ENCODE measurements around the gene ZNF665.
A peak's percentile ranks its signal among the peaks of the same experiment; 100 is the strongest.

ZNF665 gene

DNA sequence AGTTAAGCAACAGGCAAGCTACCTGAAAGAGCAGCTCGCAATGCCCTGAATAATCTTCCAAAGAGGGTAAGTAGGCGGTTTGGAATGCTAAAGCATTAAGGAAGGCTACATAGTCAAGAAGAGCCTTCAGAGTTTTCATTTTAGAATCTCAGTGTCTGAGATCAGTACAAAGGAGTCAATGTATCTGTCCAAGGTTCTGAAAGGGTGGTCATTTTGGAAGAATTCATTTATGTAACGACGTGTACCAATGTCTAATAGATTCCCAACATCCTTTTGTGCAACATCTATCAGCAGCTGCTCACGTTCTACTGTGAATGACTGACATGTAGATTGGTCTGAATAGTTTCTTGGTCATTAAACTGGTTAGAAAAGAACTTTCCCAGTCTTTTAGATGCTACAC lies 15.2 kb downstream of the ZNF665 start:
- DNase-seq (ENCODE audit: low read depth) = no peak
- no peak overlapping the region for H3K4me3 ChIP-seq (ENCODE audit: low read depth, low read length)
- TF ChIP-seq, protein P1, sequence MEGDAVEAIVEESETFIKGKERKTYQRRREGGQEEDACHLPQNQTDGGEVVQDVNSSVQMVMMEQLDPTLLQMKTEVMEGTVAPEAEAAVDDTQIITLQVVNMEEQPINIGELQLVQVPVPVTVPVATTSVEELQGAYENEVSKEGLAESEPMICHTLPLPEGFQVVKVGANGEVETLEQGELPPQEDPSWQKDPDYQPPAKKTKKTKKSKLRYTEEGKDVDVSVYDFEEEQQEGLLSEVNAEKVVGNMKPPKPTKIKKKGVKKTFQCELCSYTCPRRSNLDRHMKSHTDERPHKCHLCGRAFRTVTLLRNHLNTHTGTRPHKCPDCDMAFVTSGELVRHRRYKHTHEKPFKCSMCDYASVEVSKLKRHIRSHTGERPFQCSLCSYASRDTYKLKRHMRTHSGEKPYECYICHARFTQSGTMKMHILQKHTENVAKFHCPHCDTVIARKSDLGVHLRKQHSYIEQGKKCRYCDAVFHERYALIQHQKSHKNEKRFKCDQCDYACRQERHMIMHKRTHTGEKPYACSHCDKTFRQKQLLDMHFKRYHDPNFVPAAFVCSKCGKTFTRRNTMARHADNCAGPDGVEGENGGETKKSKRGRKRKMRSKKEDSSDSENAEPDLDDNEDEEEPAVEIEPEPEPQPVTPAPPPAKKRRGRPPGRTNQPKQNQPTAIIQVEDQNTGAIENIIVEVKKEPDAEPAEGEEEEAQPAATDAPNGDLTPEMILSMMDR (IDR thresholded peaks at IDR 0.05; ENCODE audit: control insufficient read depth, extremely low read depth, insufficient read depth) = no peak

DNA sequence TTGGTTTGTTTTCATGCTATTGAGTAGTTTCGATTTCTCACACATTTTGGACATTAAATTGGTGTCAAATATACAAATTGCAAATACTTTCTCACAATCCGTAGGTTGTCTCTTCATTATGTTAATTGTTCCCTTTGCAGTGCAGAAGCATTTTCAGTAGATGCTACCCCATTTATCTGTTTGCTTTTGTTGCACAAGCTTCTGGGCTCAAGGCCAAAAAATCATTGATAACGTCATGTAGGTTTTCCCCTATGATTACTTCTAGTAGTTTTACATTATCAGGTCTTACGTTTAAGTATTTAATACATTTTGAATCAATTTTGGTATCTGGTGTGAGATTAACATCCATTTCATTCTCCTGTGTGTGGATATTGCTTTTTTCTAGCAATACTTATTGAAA lies 20.3 kb downstream of the ZNF665 start:
- TF ChIP-seq, protein P1 (IDR thresholded peaks at IDR 0.05; ENCODE audit: control insufficient read depth, extremely low read depth, insufficient read depth) = no peak
- no peak for DNase-seq (ENCODE audit: low read depth)

DNA sequence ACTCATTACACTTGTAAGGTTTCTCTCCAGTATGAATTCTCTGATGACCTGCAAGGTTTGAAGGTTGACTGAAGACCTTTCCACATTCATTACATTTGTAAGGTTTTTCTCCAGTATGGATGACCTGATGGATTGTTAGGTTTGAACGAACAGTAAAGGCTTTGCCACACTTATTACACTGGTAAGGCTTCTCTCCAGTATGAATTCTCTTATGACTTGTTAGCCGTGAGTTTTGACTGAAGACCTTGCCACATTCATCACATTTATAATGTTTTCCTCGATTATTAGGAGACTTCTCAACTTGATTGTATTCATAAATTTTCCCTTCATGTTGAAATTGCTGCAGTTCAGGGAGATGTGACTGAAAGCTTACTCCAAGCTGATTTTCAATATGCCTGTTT lies 27.5 kb downstream of the ZNF665 start:
- no peak overlapping the region for H3K4me3 ChIP-seq (ENCODE audit: low read depth, low read length)
- TF ChIP-seq, protein P1 (IDR thresholded peaks at IDR 0.05; ENCODE audit: control insufficient read depth, extremely low read depth, insufficient read depth) = no peak
- no peak for DNase-seq (ENCODE audit: low read depth)

More for the DNA sequence above, 20.3 kb downstream of the ZNF665 start:
- no peak overlapping the region for H3K4me3 ChIP-seq (ENCODE audit: low read depth, low read length)

DNA sequence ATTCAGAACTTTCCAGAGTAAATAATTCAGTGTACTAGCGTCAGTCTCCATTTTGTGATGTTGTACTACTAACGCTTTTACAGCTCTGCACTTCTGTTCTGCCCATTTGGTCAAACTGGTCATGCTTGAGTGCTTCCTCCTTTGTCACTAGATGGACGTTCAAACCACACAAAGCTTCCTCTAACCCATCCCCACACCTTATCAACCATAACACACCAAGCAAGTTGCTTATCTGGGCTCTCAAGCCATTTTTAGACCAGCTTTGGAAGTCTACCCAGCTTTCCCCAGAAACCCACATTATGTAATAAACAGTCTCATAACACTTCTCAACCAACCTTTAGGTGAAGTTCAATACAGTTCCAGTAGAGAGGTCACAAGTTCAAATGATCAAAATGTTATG lies 32.0 kb downstream of the ZNF665 start:
- TF ChIP-seq, protein P1 (IDR thresholded peaks at IDR 0.05; ENCODE audit: control insufficient read depth, extremely low read depth, insufficient read depth) = no peak
- H3K4me3 ChIP-seq (ENCODE audit: low read depth, low read length) = no peak overlapping the region
- no peak for DNase-seq (ENCODE audit: low read depth)

DNA sequence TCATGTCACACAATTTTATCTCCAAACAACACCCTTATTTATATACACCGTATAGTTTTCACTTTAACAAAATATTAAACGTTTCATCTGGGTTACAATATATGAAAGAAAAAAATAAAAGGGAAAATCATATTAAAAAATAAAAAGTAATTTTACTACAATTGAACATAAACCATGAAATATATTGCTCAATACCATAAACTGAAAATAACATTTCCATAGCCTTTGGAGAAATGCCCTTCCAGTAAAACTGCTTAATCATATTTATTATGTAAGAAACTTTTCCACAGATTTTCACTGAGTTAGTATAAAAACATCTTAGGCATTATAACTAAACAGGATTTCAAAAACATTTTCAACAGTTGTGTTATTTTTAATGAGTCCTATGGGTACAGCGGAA lies 32.8 kb downstream of the ZNF665 start:
- no peak for DNase-seq (ENCODE audit: low read depth)
- H3K4me3 ChIP-seq (ENCODE audit: low read depth, low read length) = no peak overlapping the region
- TF ChIP-seq, protein P1 (IDR thresholded peaks at IDR 0.05; ENCODE audit: control insufficient read depth, extremely low read depth, insufficient read depth) = no peak

DNA sequence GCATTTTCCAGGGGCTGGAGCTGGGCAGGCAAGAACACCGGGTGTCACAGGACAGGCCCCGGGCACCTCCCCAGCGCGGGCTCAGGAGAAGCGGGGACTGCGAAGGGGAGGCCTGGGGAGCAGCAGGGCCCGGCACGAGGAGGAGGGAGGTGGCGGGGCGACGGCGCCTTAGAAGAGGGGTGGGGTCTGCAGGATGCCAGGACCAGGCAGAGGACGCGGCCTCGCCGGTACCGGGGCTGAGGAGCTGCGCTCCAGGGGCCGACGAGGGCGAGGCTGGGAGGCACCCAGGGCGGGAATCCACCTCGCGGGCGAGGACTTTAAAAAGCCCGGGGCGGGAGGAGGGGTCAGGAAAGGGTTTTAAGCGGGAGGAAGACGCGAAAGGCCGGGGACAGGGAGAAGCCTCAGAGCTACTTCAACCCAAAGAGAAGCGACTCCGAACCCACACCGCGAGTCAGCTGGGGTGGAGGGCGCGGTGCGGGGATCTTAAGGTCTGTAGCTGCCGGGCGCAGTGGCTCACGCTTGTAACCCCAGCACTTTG lies 35.0 kb downstream of the ZNF665 start:
- peak overlapping the region; percentile 66 for H3K4me3 ChIP-seq (ENCODE audit: low read depth, low read length)
- DNase-seq (ENCODE audit: low read depth) = no peak
- TF ChIP-seq, protein P1 (IDR thresholded peaks at IDR 0.05; ENCODE audit: control insufficient read depth, extremely low read depth, insufficient read depth) = no peak

DNA sequence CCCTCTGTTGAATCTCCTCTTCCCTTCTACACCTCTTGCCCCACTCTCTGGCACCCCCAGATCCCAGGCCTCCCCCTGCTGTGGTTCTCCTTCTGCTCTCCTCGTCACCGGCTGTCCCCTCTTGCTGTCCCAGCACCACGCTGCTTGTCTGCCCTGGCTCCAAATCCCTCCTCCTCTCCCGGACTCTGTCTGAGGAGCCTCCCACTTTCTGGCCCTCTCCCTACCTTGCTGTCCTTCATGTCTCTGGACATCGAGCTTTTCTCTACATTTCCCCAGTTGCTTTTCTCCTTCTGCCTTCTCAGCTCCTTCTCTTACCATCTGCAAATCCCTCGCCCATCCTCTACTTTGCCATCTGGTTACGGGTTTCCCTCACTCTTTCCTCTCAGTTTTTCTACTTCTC lies 35.5 kb downstream of the ZNF665 start:
- peak overlapping the region; percentile 66 for H3K4me3 ChIP-seq (ENCODE audit: low read depth, low read length)
- DNase-seq (ENCODE audit: low read depth) = no peak
- TF ChIP-seq, protein P1 (IDR thresholded peaks at IDR 0.05; ENCODE audit: control insufficient read depth, extremely low read depth, insufficient read depth) = no peak
